ENCODE results near the gene ULK4.
A peak's percentile ranks its signal among the peaks of the same experiment; 100 is the strongest.

The ULK4 gene

GRCh38 chr3:41204369-41204768 lies 757.5 kb downstream of the ULK4 start:
- DNase-seq = no peak

GRCh38 chr3:41202834-41203345 lies 759.0 kb downstream of the ULK4 start:
- no peak for DNase-seq

- DNase-seq = no peak
Measured at GRCh38 chr3:41202075-41202833, 759.6 kb downstream of the ULK4 start.

DNA sequence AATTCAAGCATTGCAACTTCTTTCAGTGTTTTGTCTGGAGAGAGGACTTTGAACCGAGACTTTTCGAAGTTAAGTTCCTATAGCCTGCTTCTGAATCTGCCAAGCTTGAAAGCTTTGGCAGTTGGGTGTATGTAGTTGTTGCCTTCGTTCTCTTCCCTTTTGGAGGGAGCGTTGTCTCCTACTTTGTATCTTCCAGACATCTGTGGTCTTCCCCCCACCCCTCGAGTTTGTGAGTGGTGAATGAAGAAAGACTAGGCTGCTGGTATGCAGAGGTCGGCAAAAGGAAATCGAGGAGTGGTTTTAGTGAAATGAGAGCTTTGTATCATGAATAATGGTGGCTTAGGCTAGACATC lies 761.3 kb downstream of the ULK4 start:
- no peak for DNase-seq

DNA sequence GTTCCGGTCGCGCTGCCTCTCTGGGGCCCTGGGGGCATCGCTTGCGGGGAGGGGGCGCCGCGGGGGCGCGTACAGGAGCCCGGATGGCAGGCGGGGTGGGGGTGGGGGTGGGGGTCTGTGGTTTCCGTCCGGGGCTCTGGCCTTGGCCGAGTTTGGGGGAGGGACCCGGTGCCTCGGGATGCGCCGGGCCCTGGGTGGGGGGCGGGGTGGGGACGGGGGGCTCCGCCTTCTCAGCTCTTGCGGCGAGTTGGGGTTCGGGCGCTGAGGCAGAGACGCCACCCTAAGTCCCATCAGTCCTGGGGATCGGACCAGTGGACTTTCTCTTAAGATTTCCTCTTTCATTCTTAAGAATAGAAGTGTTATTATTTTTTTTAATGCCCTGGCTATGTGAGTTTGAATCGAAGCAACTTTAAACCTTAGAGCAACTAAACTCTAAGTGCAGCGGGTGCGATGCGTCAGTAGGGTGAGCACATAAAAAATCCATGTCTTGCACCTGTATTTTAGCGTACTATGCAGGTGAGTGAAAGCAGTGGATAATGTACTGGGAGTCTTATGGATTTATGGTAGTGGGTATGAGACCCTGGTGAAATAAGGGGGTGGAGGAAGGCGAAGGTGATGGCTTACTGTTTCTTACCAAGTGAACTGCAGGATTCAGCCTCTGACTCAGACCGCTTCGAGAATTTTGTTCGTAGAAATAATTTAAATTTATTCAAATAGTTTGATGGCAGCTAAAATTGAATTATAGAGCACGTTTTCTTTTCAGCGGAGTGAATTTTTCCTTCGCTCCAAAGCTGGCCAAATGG lies 761.8 kb downstream of the ULK4 start:
- no peak for DNase-seq

DNA sequence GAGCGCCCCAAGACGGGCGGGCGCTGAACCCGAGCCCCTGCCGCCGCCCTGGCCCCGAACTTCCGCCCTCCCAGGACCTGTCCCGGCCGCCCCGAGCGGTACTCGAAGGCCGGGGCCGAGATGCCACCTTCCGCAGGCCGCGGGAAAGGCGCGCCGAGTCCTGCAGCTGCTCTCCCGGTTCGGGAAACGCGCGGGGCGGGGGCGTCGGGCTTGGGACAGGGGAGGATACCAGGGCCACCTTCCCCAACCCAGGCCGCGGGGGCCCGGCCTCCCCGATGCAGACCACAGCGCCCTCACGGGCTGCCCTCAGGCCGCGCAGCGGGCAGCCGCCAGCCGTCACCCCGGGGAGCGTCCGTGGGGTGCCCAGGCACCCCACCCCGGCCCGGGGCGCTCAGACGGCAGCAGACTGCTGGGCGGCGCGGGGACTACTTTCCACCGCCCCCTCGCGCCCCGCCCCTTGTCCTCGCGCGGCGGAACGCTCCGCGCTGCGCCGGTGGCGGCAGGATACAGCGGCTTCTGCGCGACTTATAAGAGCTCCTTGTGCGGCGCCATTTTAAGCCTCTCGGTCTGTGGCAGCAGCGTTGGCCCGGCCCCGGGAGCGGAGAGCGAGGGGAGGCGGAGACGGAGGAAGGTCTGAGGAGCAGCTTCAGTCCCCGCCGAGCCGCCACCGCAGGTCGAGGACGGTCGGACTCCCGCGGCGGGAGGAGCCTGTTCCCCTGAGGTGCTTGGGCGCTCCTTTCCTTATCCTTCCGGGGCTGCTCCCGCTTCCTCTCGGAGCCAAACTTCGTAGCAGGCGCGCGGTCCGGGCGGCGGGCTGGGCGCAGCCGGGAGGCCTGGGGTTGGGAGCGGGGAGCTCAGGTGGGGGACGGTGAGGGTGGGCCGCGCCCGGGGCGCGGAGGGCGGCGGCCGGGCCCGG lies 762.7 kb downstream of the ULK4 start, which contains the start of gene CTNNB1:
CTNNB1 (plus strand) TSS at position 556 of the 916 bp plus-strand sequence. CDS start 24,564 bp downstream, outside the sequence.
- peak; percentile 92 for DNase-seq

- DNase-seq = no peak
Measured at GRCh38 chr3:41198526-41198925, 763.4 kb downstream of the ULK4 start.

DNA sequence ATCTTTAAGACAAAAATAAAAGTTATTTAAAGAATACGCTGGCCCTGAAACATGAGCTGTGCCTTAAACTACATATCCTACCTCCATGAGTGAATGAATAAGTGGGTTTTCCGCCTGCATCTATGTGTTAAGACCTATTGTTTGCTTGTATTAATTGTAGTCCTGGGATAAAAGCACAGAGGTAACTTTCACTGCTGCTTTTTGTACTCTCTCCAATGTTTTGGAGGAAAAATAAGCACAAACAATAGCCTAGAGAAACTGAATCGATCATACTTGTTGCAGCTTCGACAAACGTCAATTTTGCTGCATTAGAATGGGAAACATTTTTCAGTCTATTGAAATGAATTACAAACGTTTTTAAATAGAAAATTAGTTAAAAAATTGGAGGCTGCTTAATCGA lies 763.9 kb downstream of the ULK4 start:
- no peak for DNase-seq
